Fibroblast of mammary gland (primary cell): ENCODE data around the gene SIRPG.

Source experiments
- DNase-seq: peaks from one replicate; pipeline ENCODE4 v3.0.0-alpha.2; 2010; ENCODE audit warnings: low read depth
- H3K4me3 ChIP-seq: 2 replicates; pipeline ENCODE4 v1.5.1; 2011; ENCODE audit warnings: low read depth, mild to moderate bottlenecking, low read length, moderate library complexity; ENCODE audit not compliant: control insufficient read depth
- CTCF ChIP-seq: conservative IDR thresholded peaks from 2 replicates; pipeline ENCODE4 v1.5.1; 2011; ENCODE audit warnings: low read depth, low read length, inconsistent platforms; ENCODE audit not compliant: control insufficient read depth, insufficient read depth

Gene SIRPG

GRCh38 chr20:1664911-1665310 lies 7.3 kb upstream of the SIRPG start:
- H3K4me3 ChIP-seq = no peak overlapping the region
- no peak for TF ChIP-seq CTCF
- no peak for DNase-seq

DNA sequence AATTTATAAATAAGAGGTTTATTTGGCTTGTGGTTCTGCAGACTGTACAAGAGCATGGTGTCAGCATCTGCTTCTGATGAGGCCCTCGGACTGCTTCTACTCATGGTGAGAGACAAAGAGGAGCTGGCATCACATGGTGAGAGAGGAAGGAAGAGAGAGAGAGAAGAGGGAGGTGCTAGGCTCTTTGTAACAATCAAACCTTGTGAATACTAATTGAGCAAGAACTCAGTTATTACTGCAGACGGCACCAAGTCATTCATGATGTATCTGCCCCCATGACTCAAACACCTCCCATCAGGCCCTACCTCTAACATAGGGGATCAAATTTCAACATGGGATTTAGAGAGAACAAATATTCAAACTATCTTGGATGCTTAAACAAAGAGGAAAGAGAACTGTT lies 6.3 kb upstream of the SIRPG start:
- no peak for TF ChIP-seq CTCF
- H3K4me3 ChIP-seq = no peak overlapping the region
- peak; percentile 38 for DNase-seq

GRCh38 chr20:1661542-1662299 lies 4.1 kb upstream of the SIRPG start:
- DNase-seq = no peak
- TF ChIP-seq CTCF = no peak
- H3K4me3 ChIP-seq = no peak overlapping the region

DNA sequence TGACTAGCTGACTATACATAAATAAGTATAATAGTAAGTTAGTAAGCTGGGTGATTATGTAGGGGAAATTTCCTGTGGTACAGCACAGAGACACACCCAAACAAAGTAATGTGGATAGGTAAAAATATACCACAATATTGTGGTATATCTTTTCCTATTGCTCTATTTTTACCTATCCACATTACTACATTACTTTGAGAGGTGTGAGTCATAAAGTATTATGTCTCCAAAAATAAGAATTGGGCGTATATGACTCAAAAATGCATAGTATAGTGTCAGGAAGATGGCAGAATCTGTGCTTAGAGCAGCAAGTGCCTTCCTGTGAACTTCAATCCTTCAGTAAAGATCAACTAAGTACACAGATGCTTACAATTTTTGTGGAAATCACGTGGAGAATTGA lies 2.7 kb upstream of the SIRPG start:
- no peak for TF ChIP-seq CTCF
- no peak overlapping the region for H3K4me3 ChIP-seq
- DNase-seq = no peak

DNA sequence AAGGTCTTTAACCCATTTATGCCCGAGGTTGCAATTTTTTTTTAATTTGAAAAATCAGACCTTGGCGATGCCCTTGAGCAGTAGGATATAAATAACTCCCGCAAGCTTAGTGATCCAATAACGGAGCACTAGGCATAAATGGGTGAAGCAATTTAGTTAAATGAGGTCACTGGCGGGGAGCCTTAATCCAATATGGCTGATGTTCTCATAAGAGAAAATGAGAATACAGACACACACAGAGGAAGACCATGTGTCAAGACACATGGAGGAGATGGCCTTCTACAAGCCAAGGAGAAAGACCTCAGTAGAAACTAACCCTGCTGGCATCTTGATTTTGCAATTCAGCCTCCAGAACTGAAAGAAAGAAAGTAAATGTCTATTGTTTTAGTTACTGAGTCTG lies 735 bp downstream of the SIRPG start:
- no peak overlapping the region for H3K4me3 ChIP-seq
- DNase-seq = no peak
- no peak for TF ChIP-seq CTCF

DNA sequence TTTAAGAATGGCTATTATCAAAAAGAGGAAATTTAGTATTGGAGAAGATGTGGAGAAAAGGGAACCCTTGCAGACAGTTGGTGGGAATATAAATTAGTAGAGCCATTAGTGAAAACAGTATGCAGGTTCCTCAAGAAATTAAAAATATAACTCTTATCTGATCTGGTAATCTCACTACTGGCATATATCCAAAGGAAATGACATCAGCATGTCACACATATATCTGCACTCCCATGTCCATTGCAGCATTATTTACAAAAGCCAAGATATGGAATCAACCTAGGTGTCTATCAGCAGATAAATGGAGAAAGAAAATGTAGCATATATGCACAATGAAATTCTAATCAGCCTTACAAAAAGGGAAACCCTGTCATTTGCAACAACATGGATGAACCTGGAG lies 2.6 kb downstream of the SIRPG start:
- no peak for DNase-seq
- no peak for TF ChIP-seq CTCF
- no peak overlapping the region for H3K4me3 ChIP-seq

DNA sequence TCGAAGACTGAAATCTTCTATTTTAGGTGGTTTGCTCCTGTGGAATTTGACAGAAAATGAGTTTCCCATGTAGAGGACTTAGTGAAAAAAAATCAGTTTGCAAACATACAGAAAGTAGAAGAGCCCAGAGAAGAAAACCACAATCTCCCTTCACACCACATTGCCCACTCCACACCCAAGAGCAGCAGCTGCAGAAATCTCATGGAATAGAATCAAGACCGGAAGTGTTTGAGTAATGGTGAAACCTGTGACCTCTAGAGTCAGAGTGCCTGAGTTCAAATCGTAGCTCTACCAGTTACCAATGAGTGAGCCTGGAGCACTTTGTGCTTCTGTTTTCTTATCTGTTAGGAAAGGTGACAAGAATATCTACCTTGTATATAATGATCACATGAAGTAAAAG lies 4.6 kb downstream of the SIRPG start:
- H3K4me3 ChIP-seq = no peak overlapping the region
- no peak for TF ChIP-seq CTCF
- DNase-seq = no peak
